Omental fat pad (tissue), 4 donors: ENCODE data around the gene GTF2B. TPM values are rescaled to one million over a fixed set of nuclear protein-coding genes. Genes with fewer than 3 reads are reported as not detected.
"Not testable (repeated sequence)": the region's sequence is repeated elsewhere in the genome, so short reads cannot be mapped to it uniquely, and the experiment has no call there.

Source experiments
- ATAC-seq: fragments of 150-250 bp; one replicate; pipeline ENCODE4 v1.9.1; 2016; ENCODE audit warnings: mild to moderate bottlenecking, moderate library complexity; ENCODE audit not compliant: low FRiP score
- DNase-seq: peaks from one replicate; pipeline ENCODE4 v3.0.0-alpha.2; 2019; ENCODE audit warnings: low spot score
- CTCF ChIP-seq, 3 donors: fragments of 450-650 bp; IDR thresholded peaks; one replicate each; pipeline ENCODE4 v1.5.1; 2016 to 2017; ENCODE audit warnings: antibody characterized with exemption in 3 of 3, mild to moderate bottlenecking in 3 of 3, moderate library complexity in 2 of 3
- total RNA-seq, 4 donors: library from RNA; depleted of rRNA; stranded (reverse); fragments of >200 nt; gene quantifications; one replicate each; pipeline ENCODE4 v1.1.0, GENCODE V29; 2016

GTF2B gene
- total RNA-seq, 4 donors from 2014 or later: 21.9 to 47.2 (median 29.2) TPM

- no peak for TF ChIP-seq CTCF (IDR thresholded peaks at IDR 0.05)
- no peak for DNase-seq
- ATAC-seq: no peak
These were observed 29.5 kb upstream of the GTF2B start for GRCh38 chr1:88920845-88921244.

- no peak for DNase-seq
- no peak for TF ChIP-seq CTCF (IDR thresholded peaks at IDR 0.05)
- no peak for ATAC-seq
These were observed 26.1 kb upstream of the GTF2B start for GRCh38 chr1:88917321-88918025.

- no peak for TF ChIP-seq CTCF (IDR thresholded peaks at IDR 0.05)
- ATAC-seq (no peak), DNase-seq (no peak)
These were observed 25.5 kb upstream of the GTF2B start for GRCh38 chr1:88916883-88917282.

- DNase-seq, ATAC-seq: not testable (repeated sequence)
These were observed 20.4 kb upstream of the GTF2B start for GRCh38 chr1:88911800-88912199.

GRCh38 chr1:88911161-88911560 is 19.8 kb upstream of the GTF2B start:
- TF ChIP-seq CTCF (IDR thresholded peaks at IDR 0.05): no peak
- ATAC-seq (no peak), DNase-seq (no peak)

GRCh38 chr1:88910401-88910800 is 19.0 kb upstream of the GTF2B start:
- DNase-seq (no peak), ATAC-seq (no peak)
- no peak for TF ChIP-seq CTCF (IDR thresholded peaks at IDR 0.05)

GRCh38 chr1:88900883-88901282 is 9.5 kb upstream of the GTF2B start:
- TF ChIP-seq CTCF (IDR thresholded peaks at IDR 0.05): no peak
- DNase-seq (no peak), ATAC-seq (no peak)
